ENCODE results near the gene CNTNAP2. TPM values are rescaled to one million over a fixed set of nuclear protein-coding genes. Genes with fewer than 3 reads are reported as not detected.

The CNTNAP2 gene
- total and polyA plus RNA-seq, 12 donors, result 0.07 to 0.77 (median 0.24) TPM

DNA sequence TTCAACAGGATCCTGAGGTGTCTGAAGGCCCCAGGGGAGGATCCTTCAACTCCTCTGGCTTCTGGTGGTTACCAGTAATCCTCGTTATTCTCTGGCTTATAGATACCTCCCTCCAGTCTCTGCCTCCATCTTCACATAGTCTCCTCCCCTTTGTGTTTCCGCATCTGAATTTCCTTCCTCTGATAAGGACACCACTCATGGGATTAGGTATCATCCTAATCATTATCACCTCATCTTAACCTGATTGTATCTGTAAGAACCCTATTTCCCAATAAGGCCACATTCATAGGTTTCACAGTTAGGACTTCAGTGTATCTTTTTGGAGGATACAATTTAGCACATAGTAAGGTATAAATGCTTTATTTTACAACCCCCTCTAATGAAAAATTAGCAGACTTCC is 1189.2 kb downstream of the CNTNAP2 start:
- Histone ChIP-seq H3K27me3 (no peaks in the 10 kb centered on the region), H3K27ac (no peak overlapping the region), H3K9me3 (peaks cover 0 to 9% (median 0%) of the 10 kb centered on the region in 11 donors), H3K4me1 (no peaks in the 10 kb centered on the region), H3K36me3 (no peaks in the 10 kb centered on the region), H3K4me3 (no peak overlapping the region)
- TF ChIP-seq, protein P1, sequence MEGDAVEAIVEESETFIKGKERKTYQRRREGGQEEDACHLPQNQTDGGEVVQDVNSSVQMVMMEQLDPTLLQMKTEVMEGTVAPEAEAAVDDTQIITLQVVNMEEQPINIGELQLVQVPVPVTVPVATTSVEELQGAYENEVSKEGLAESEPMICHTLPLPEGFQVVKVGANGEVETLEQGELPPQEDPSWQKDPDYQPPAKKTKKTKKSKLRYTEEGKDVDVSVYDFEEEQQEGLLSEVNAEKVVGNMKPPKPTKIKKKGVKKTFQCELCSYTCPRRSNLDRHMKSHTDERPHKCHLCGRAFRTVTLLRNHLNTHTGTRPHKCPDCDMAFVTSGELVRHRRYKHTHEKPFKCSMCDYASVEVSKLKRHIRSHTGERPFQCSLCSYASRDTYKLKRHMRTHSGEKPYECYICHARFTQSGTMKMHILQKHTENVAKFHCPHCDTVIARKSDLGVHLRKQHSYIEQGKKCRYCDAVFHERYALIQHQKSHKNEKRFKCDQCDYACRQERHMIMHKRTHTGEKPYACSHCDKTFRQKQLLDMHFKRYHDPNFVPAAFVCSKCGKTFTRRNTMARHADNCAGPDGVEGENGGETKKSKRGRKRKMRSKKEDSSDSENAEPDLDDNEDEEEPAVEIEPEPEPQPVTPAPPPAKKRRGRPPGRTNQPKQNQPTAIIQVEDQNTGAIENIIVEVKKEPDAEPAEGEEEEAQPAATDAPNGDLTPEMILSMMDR (IDR thresholded peaks at IDR 0.05), result no peak
- intact Hi-C loops (cut with DNase I), result no loop called here
- ATAC-seq (no peak), DNase-seq (no peak)
- 62 to 76% methylated on average over 2 of the region's 2 CpGs for WGBS, 2 donors

DNA sequence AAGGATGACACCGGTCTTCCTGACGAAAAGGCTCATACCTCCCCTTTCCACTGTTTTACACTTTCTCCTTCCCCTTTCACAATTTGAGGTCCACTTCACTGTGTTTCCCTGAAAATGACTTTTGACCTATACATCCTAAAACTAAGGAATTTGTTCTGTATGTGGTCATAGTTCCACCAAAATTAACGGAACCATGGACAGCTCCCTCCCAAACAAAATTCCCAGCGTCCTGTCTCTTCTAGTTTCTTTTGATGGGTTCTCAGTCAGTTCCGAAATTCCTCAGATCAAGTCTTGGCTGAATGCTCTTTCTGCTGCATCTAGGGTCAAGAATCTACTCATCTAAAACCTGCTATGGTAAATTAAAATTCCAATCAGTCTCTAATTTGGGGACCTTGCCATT is 1191.9 kb downstream of the CNTNAP2 start:
- H3K27me3 ChIP-seq, result no peaks in the 10 kb centered on the region
- intact Hi-C loops (cut with DNase I), result no loop called here
- DNase-seq (no peak), ATAC-seq (no peak)
- 54 to 59% methylated on average over 5 of the region's 5 CpGs for WGBS, 2 donors
- TF ChIP-seq, protein P1 (IDR thresholded peaks at IDR 0.05), result no peak
- peaks cover 0 to 9% (median 0%) of the 10 kb centered on the region in 11 donors for H3K9me3 ChIP-seq
- H3K27ac ChIP-seq, result no peak overlapping the region
- H3K4me3 ChIP-seq, result no peak overlapping the region
- no peaks in the 10 kb centered on the region for H3K4me1 ChIP-seq
- no peaks in the 10 kb centered on the region for H3K36me3 ChIP-seq

DNA sequence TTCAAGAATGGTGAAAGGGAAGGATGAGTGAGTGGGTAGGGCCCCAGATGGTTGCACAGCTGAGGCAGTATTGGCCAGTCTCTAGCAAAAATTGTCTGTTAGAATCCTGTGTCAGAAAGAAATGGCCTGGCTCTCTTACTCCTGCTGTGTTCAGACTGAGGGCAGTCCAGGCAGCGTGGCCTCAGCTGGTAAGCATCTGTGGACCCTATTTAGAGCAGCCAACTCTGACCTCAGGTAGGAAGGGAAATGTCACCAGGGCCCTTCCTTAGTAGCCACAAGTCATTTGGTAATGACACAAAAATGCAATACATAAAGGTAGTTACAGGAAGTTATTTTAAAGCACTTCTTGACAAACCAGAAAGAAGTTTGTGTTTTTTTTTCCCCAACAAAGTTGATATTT is 1194.7 kb downstream of the CNTNAP2 start:
- intact Hi-C loops (cut with DNase I), result no loop called here
- TF ChIP-seq, protein P1 (IDR thresholded peaks at IDR 0.05), result no peak
- Histone ChIP-seq H3K27ac (no peak overlapping the region), H3K4me1 (no peaks in the 10 kb centered on the region), H3K9me3 (peaks cover 0 to 12% (median 0%) of the 10 kb centered on the region in 11 donors), H3K27me3 (no peaks in the 10 kb centered on the region), H3K36me3 (no peaks in the 10 kb centered on the region), H3K4me3 (no peak overlapping the region)
- WGBS, 2 donors, result 50 to 59% methylated on average over 1 of the region's 1 CpG
- ATAC-seq, result peak in 4 of 8 donors; percentile 20 to 42 (median 36)
- peak in 1 of 2 donors; percentile 7 for DNase-seq

DNA sequence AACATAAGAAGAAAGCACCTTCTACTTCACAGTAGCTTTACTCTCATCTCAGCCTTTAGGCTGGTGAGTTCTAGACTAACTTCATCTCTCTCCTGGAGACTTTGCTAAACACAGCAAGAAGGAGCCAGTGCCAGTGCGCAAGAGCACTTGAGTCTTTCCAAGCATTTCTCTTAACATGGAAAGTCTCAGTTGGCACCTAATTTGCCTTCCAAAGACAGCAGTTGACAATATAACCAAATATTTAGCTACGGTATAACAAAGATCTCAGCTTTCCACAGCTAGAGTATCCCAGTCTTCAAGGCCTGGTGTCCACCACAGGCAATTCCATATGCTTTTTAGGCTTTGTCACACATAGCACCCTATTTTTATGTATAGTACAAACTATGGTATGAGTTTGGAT is 1204.9 kb downstream of the CNTNAP2 start:
- TF ChIP-seq, protein P1 (IDR thresholded peaks at IDR 0.05), result no peak
- intact Hi-C loops (cut with DNase I), result loop anchor here in 1 of 10 donors (5.0 kb wide), 1 partner anchor 41 kb away; no protein-coding TSS in a partner anchor
- H3K4me1 ChIP-seq, result no peaks in the 10 kb centered on the region
- WGBS, 2 donors, result 89 to 93% methylated on average over 2 of the region's 2 CpGs
- H3K27ac ChIP-seq, result no peak overlapping the region
- H3K9me3 ChIP-seq, result peaks cover 0 to 30% (median 3%) of the 10 kb centered on the region in 11 donors
- ATAC-seq (no peak), DNase-seq (no peak)
- no peak overlapping the region for H3K4me3 ChIP-seq
- H3K27me3 ChIP-seq, result no peaks in the 10 kb centered on the region
- H3K36me3 ChIP-seq, result no peaks in the 10 kb centered on the region

All from heart right ventricle (tissue), 16 donors.